Measurements from ENCODE around the gene MORC3. TPM values are rescaled to one million over a fixed set of nuclear protein-coding genes. Genes with fewer than 3 reads are reported as not detected.

Gene MORC3
- total and polyA plus RNA-seq, 9 of the 15 experiments (the other 6 are each of a cell fraction or from before 2014, with no cell fraction given), result 12.7 to 53.7 (median 36.0) TPM

- TF ChIP-seq ZNF175 (CRISPR knock-in tag; IDR thresholded peaks at IDR 0.05; ENCODE audit: low read depth), result 0 out of 2 replicates have a peak, but pooled peaks have one; percentile 23
- TF ChIP-seq ARHGAP35 (IDR thresholded peaks at IDR 0.05; ENCODE audit: partially characterized antibody), result no peak
- no peak for TF ChIP-seq TFE3 (CRISPR knock-in tag; IDR thresholded peaks at IDR 0.05)
- TF ChIP-seq NCOA1 (IDR thresholded peaks at IDR 0.05; ENCODE audit: low read depth), result no peak
- no peak for TF ChIP-seq PHTF2 (CRISPR knock-in tag; IDR thresholded peaks at IDR 0.05)
- TF ChIP-seq FOXA1 (IDR thresholded peaks at IDR 0.05; ENCODE audit: borderline replicate concordance), result no peak
- TF ChIP-seq CREBBP (IDR thresholded peaks at IDR 0.05; ENCODE audit: low read depth, low read length), result no peak
- TF ChIP-seq EGR1 (conservative IDR thresholded peaks at IDR 0.05), result peak; percentile 65
- TF ChIP-seq CBX3 (IDR thresholded peaks at IDR 0.05; ENCODE audit: borderline replicate concordance in 1 of 2, low read length in 2 of 2), result peak in 1 of 2 experiments; percentile 49; a peak in 1 of 3 replicates
- TF ChIP-seq MBD1 (CRISPR knock-in tag; IDR thresholded peaks at IDR 0.05), result no peak
- TF ChIP-seq RERE (CRISPR knock-in tag; IDR thresholded peaks at IDR 0.05; ENCODE audit: borderline replicate concordance), result no peak
- no peak for TF ChIP-seq ILK (tag; IDR thresholded peaks at IDR 0.05; ENCODE audit: borderline replicate concordance, low read depth)
- no peak for TF ChIP-seq HINFP (tag; conservative IDR thresholded peaks at IDR 0.05; ENCODE audit: low read depth)
- no peak for TF ChIP-seq PCBP1 (IDR thresholded peaks at IDR 0.05; ENCODE audit: low read depth, low read length, poor library complexity, severe bottlenecking)
- no peak for TF ChIP-seq BCOR (IDR thresholded peaks at IDR 0.05)
- no peak for TF ChIP-seq HEY1 (CRISPR knock-in tag; IDR thresholded peaks at IDR 0.05; ENCODE audit: borderline replicate concordance)
- TF ChIP-seq SP1 (CRISPR knock-in tag; IDR thresholded peaks at IDR 0.05), result peak; percentile 98
- TF ChIP-seq NEUROD1 (IDR thresholded peaks at IDR 0.05; ENCODE audit: borderline replicate concordance, low read depth, low read length, partially characterized antibody), result peak; percentile 92
Observed at GRCh38 chr21:36319767-36320420, at the start of gene MORC3 (continued).
